ENCODE results near the gene CHRM5. TPM values are rescaled to one million over a fixed set of nuclear protein-coding genes. Genes with fewer than 3 reads are reported as not detected.
A peak's percentile ranks its signal among the peaks of the same experiment; 100 is the strongest.

Gene CHRM5
- total RNA-seq, 1 donor from 2014 or later, result not detected

- no peak overlapping the region for H3K4me3 ChIP-seq (ENCODE audit: low read depth, low read length)
- no peak for TF ChIP-seq CTCF (conservative IDR thresholded peaks at IDR 0.05; ENCODE audit: low read depth, low read length)
- no peak for DNase-seq (ENCODE audit: low read depth)
Measured at GRCh38 chr15:33964665-33965040, 3.6 kb upstream of the CHRM5 start.

- no peak for DNase-seq (ENCODE audit: low read depth)
- TF ChIP-seq CTCF (conservative IDR thresholded peaks at IDR 0.05; ENCODE audit: low read depth, low read length), result no peak
- H3K4me3 ChIP-seq (ENCODE audit: low read depth, low read length), result no peak overlapping the region
Measured at GRCh38 chr15:33968821-33969220, 524 bp downstream of the CHRM5 start.

GRCh38 chr15:33971811-33972210, 3.5 kb downstream of the CHRM5 start:
- DNase-seq (ENCODE audit: low read depth), result no peak
- no peak for TF ChIP-seq CTCF (conservative IDR thresholded peaks at IDR 0.05; ENCODE audit: low read depth, low read length)
- H3K4me3 ChIP-seq (ENCODE audit: low read depth, low read length), result no peak overlapping the region

- H3K4me3 ChIP-seq (ENCODE audit: low read depth, low read length), result no peak overlapping the region
- TF ChIP-seq CTCF (conservative IDR thresholded peaks at IDR 0.05; ENCODE audit: low read depth, low read length), result peak; percentile 15
- no peak for DNase-seq (ENCODE audit: low read depth)
Measured at GRCh38 chr15:33975022-33975565, 6.8 kb downstream of the CHRM5 start.

GRCh38 chr15:33980159-33980558, 11.9 kb downstream of the CHRM5 start:
- no peak for TF ChIP-seq CTCF (conservative IDR thresholded peaks at IDR 0.05; ENCODE audit: low read depth, low read length)
- no peak for DNase-seq (ENCODE audit: low read depth)

GRCh38 chr15:33982516-33982915, 14.2 kb downstream of the CHRM5 start:
- DNase-seq (ENCODE audit: low read depth), result no peak
- no peak overlapping the region for H3K4me3 ChIP-seq (ENCODE audit: low read depth, low read length)
- TF ChIP-seq CTCF (conservative IDR thresholded peaks at IDR 0.05; ENCODE audit: low read depth, low read length), result no peak

More at GRCh38 chr15:33980159-33980558, 11.9 kb downstream of the CHRM5 start:
- no peak overlapping the region for H3K4me3 ChIP-seq (ENCODE audit: low read depth, low read length)

GRCh38 chr15:33985287-33985686, 17.0 kb downstream of the CHRM5 start:
- H3K4me3 ChIP-seq (ENCODE audit: low read depth, low read length), result no peak overlapping the region
- TF ChIP-seq CTCF (conservative IDR thresholded peaks at IDR 0.05; ENCODE audit: low read depth, low read length), result no peak
- peak; percentile 82 for DNase-seq (ENCODE audit: low read depth)
